Motor neuron (in vitro differentiated cells): ENCODE results near the gene C2orf42. TPM values are rescaled to one million over a fixed set of nuclear protein-coding genes. Genes with fewer than 3 reads are reported as not detected.
"Not testable (repeated sequence)": the region's sequence is repeated elsewhere in the genome, so short reads cannot be mapped to it uniquely, and the experiment has no call there.

Experiments used
- ATAC-seq, 8 experiments: fragments of 200-7000 bp; cut with Tn5 transposase; replicated peaks in 6 of 8; 2 replicates each; pipeline ENCODE4 v1.8.0; 2021; ENCODE audit warnings: mild to moderate bottlenecking in 8 of 8, moderate library complexity in 8 of 8
- H3K27ac ChIP-seq, 2 donors: fragments of 250-450 bp; sonication (Bioruptor Pico); 2 replicates each; pipeline ENCODE4 v1.9.0; 2021; ENCODE audit warnings: antibody characterized with exemption in 2 of 2, mild to moderate bottlenecking in 2 of 2, moderate library complexity in 1 of 2
- H3K4me1 ChIP-seq, 2 donors: fragments of 250-450 bp; sonication (Bioruptor Pico); replicated peaks in 1 of 2; 2 replicates each; pipeline ENCODE4 v1.6.1; 2021; ENCODE audit warnings: antibody characterized with exemption in 2 of 2, mild to moderate bottlenecking in 2 of 2, moderate library complexity in 1 of 2
- H3K4me3 ChIP-seq, 5 donors: fragments of 250-450 bp; sonication (Bioruptor Pico); 2 replicates each; pipeline ENCODE4 v1.9.0; 2021; ENCODE audit warnings: antibody characterized with exemption in 5 of 5, mild to moderate bottlenecking in 5 of 5, moderate library complexity in 4 of 5
- WGBS, 10 experiments: fragments of 450-650 bp; shearing (Covaris generic); methylation state at CpG; one replicate each; pipeline ENCODE4 v1.0.0; 2022; 5-methylcytosine and 5-hydroxymethylcytosine counted together
- in situ Hi-C, 9 experiments: fragments of 400-800 bp; cut with MboI; loops; one replicate each; pipeline ENCODE4 v1.15.0; 2021; ENCODE audit warnings: low sequenced_read_pairs in 9 of 9, low pct_unique_long_range_greater_than_20kb in 2 of 9; ENCODE audit not compliant: unreplicated experiment in 9 of 9
- total RNA-seq, 8 experiments: library from RNA; unstranded; fragments of 300-600 nt; gene quantifications; 2 replicates each; pipeline versions ENCODE4 v1.2.3 to v1.2.4, GENCODE V29; 2022

The C2orf42 gene
- 10 to 100 TPM in 7 of 8 experiments, 1 to 10 TPM in 1; 9.8 to 18.7 (median 14.5) TPM for total RNA-seq

DNA sequence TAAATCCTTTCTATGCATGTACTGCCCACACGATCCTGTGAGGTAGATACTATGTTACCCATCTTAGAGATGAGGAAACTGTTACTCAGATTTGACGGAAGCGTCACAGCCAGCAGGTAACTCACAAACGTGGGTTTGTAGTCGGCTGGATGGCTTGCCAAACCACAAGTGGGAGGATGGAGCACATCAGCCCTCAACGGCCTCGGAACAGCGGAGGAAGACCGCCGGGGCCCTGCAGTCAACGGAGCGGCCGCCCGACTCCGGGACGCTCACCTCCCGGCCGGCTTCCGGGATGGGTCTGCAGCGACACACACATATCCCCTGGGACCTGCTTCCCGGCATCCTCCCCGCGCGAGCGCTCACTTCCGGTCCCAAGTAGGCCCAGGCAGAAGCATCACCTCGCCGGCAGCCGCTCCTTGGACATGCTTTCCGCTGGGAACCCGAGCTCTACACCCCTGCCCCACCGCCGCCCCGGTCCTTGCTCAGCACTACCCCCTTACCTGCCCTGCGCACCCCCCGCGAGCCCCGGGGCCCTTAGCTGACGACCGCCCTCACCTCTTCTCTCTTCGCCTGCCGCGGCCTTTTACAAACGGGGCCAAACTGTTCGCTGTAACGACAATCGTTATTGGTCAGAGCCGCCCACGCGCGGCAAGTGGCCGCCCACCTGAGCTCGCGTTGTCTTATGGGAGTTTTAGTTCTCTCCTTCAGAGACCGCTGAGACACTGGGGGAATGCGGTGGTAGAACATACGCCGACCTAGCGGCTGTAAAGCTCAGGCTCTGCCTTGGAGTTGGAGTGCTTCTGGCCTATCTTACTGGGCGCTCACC, at the start of gene C2orf42:
Gene C2orf42, minus strand, starts transcription at position 602 of the 826 bp plus-strand sequence. CDS start 9,034 bp downstream, outside the sequence.
- 0 to 7% (median 0%) methylated on average over 1 to 13 of the region's 60 CpGs; no CpG with 5 or more reads in 3 of the 10 experiments for WGBS, 10 experiments
- Histone ChIP-seq H3K4me3 (peak within 1 kb of the TSS; percentile 67 to 82 (median 76)), H3K27ac (peak within 1 kb of the TSS; percentile 99), H3K4me1 (no peaks in the 10 kb centered on the region)
- peak; percentile 92 to 97 (median 96) for ATAC-seq
- in situ Hi-C loops = loop anchor here in 1 of 9 experiments (25.0 kb wide), 1 partner anchor 278 kb away; the partner anchor contains the start of gene MXD1

- no peak overlapping the region for H3K4me3 ChIP-seq
- in situ Hi-C loops = no loop called here
Measured at GRCh38 chr2:70240599-70240998, 49.8 kb upstream of the C2orf42 start.

DNA sequence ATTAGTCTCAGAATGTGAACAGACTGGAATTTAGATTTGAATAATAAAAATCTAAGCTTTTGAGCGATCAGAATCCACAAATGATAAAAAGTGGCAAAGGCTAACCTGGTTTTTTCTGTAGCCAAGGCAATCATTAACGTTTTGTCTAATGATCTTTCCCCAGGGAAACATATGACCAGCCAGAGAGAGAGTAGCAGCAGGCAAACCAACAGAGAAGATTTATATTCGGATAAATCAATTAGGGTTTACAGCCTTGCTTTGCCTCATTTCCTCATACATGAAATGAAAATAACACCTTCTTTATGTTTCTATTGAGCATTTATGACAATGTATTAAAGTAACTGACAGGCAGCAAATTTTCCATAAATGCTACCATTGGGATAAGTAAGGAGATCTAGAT, 43.1 kb upstream of the C2orf42 start:
- peak in 3 of 8 experiments; percentile 39 to 77 (median 52) for ATAC-seq
- 42 to 82% (median 72%) methylated on average over 2 to 3 of the region's 3 CpGs; no CpG with 5 or more reads in 1 of the 10 experiments for WGBS, 10 experiments
- peaks cover 0 to 6% of the 10 kb centered on the region in 2 donors for H3K4me1 ChIP-seq
- H3K4me3 ChIP-seq = no peak overlapping the region
- H3K27ac ChIP-seq = no peak overlapping the region
- in situ Hi-C loops = no loop called here

More at GRCh38 chr2:70240599-70240998, 49.8 kb upstream of the C2orf42 start:
- peak in 1 of 8 experiments; percentile 17 for ATAC-seq
- WGBS, 10 experiments = 63 to 100% (median 93%) methylated on average over 1 to 3 of the region's 3 CpGs; no CpG with 5 or more reads in 2 of the 10 experiments
- peaks cover 3 to 16% of the 10 kb centered on the region in 2 donors for H3K4me1 ChIP-seq
- H3K27ac ChIP-seq = no peak overlapping the region

- H3K4me1 ChIP-seq = no peaks in the 10 kb centered on the region
- no peak overlapping the region for H3K4me3 ChIP-seq
- no peak for ATAC-seq
- no peak overlapping the region for H3K27ac ChIP-seq
- 90 to 100% (median 100%) methylated on average over 1 to 2 of the region's 2 CpGs; no CpG with 5 or more reads in 2 of the 10 experiments for WGBS, 10 experiments
- in situ Hi-C loops = no loop called here
Measured at GRCh38 chr2:70226781-70227180, 36.0 kb upstream of the C2orf42 start.

DNA sequence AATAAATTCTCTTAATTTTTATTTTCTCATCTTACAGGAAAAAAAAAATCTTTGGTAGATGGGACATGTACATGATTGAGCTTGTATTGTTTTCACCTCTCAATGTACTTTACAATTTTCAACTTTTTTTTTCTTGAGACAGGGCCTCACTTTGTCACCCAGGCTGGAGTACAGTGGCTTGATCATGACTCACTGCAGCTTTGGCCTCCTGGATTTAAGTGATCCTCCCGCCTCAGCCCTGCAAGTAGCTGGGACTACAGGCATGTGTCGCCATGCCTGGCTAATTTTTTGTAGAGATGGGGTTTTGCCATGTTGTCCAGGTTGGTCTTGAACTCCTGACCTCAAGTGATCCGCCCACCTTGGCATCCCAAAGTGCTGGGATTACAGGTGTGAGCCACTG, 32.5 kb upstream of the C2orf42 start:
- ATAC-seq, H3K27ac ChIP-seq, H3K4me3 ChIP-seq, in situ Hi-C loops, H3K4me1 ChIP-seq: not testable (repeated sequence)
- WGBS, 10 experiments = 84 to 100% (median 100%) methylated on average over 1 to 3 of the region's 3 CpGs; no CpG with 5 or more reads in 2 of the 10 experiments

DNA sequence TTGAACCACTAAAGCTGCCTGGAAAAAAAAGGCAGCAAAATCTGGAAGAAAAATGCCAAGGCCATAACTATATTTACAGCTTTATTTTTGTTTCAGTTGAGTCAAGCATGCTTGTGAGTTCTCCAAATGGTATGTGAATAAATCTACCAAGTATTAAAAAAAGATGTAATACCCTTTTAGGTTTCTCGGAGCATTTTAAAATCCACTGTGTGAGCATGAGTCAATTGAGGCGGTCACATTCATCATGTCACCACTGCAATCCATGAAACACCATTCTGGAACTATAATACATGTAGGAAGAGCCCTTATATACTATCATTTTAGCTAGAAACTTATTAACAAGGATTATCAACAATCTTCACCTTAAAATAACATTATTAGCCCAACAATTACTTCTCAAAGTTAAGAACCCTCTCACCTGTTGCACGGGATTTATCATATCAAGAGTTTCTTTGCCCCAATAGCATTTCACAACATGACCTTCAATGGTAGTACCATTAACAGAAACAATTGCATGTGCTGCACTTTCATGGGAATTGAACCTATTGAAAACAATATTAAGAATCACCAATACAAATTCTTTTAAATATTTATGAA, 24.2 kb upstream of the C2orf42 start:
- Histone ChIP-seq H3K4me3 (no peak overlapping the region), H3K27ac (no peak overlapping the region), H3K4me1 (no peaks in the 10 kb centered on the region)
- ATAC-seq = no peak
- in situ Hi-C loops = no loop called here
- WGBS, 10 experiments = 79 to 100% (median 100%) methylated on average over 1 to 3 of the region's 3 CpGs

GRCh38 chr2:70214365-70214764, 23.5 kb upstream of the C2orf42 start:
- ATAC-seq = no peak
- Histone ChIP-seq H3K27ac (no peak overlapping the region), H3K4me3 (no peak overlapping the region), H3K4me1 (no peaks in the 10 kb centered on the region)
- WGBS, 10 experiments = 83 to 100% (median 93%) methylated on average over 1 of the region's 1 CpG; no CpG with 5 or more reads in 3 of the 10 experiments
- in situ Hi-C loops = no loop called here

GRCh38 chr2:70212298-70212932, 21.6 kb upstream of the C2orf42 start:
- 71 to 100% (median 93%) methylated on average over 1 to 3 of the region's 3 CpGs; no CpG with 5 or more reads in 1 of the 10 experiments for WGBS, 10 experiments
- ATAC-seq = peak in 1 of 8 experiments; percentile 23
- Histone ChIP-seq H3K4me3 (no peak overlapping the region), H3K4me1 (no peaks in the 10 kb centered on the region), H3K27ac (no peak overlapping the region)
- in situ Hi-C loops = no loop called here

DNA sequence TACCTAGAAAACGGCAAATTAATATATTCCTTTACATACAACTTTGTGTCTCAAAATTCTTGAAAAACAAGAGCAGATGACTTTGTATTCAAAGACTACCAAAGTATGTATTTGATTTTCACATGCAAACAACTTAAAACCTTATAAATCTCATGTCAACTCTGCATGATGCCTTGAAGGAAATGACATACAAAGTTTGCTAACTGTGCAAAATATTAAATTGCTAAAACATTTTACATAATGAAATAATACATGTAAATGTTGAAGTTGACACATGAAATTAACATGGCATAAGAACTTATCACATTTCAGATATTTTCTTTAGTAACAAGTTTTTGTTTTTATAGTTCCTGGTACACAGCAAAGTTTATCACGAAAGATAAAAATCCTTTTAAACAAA, 20.8 kb upstream of the C2orf42 start:
- Histone ChIP-seq H3K27ac (no peak overlapping the region), H3K4me1 (no peaks in the 10 kb centered on the region), H3K4me3 (no peak overlapping the region)
- in situ Hi-C loops = no loop called here
- 43 to 100% (median 96%) methylated on average over 1 to 2 of the region's 2 CpGs; no CpG with 5 or more reads in 1 of the 10 experiments for WGBS, 10 experiments
- no peak for ATAC-seq

DNA sequence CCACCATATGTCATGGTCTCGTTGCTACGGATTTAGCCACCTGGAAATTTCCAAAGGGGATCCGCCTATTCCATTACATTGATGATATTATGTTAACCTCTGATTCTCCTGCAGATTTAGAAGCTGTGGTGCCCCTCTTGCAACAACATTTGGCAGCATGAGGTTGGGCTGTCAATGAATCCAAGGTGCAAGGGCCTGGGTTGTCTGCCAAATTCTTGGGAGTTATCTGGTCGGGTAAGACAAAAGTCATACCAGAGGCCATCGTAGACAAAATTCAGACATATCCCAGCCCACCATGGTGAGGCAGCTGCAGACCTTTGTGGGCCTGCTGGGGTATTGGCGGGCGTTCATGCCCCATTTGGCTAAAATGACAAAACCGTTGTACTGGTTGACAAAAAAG, 13.6 kb upstream of the C2orf42 start:
- no peak for ATAC-seq
- H3K4me1 ChIP-seq = no peaks in the 10 kb centered on the region
- in situ Hi-C loops = no loop called here
- 0 to 100% (median 70%) methylated on average over 1 to 7 of the region's 8 CpGs; no CpG with 5 or more reads in 4 of the 10 experiments for WGBS, 10 experiments
- no peak overlapping the region for H3K27ac ChIP-seq
- no peak overlapping the region for H3K4me3 ChIP-seq

DNA sequence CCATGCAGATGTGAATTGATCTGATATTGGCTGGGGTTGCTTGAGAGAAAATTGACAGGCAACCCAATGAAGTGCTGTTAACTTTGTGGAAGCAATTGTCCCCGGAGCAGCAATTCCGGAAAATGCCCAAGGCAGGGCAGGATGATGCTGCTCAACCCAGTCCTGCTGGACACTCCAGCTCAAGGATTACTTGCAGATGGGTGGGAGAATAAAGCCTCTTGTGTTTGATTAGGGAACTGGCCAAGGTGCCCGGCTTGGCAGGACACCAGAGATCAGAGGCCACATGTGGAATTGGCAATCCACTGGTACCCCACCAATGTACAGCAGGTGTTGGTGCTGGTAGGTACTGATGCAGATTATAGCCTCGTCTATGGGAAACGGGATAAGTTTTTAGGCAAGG, 12.3 kb upstream of the C2orf42 start:
- no peak overlapping the region for H3K4me3 ChIP-seq
- no peaks in the 10 kb centered on the region for H3K4me1 ChIP-seq
- H3K27ac ChIP-seq = no peak overlapping the region
- ATAC-seq = peak in 2 of 8 experiments; percentile 9 to 27
- in situ Hi-C loops = no loop called here
- 67 to 100% (median 92%) methylated on average over 1 to 5 of the region's 5 CpGs; no CpG with 5 or more reads in 4 of the 10 experiments for WGBS, 10 experiments

- Histone ChIP-seq H3K4me1 (no peaks in the 10 kb centered on the region), H3K4me3 (no peak overlapping the region), H3K27ac (no peak overlapping the region)
- no peak for ATAC-seq
- in situ Hi-C loops = no loop called here
- WGBS, 10 experiments = 53 to 100% (median 70%) methylated on average over 1 to 6 of the region's 9 CpGs; no CpG with 5 or more reads in 3 of the 10 experiments
Measured at GRCh38 chr2:70202236-70202806, 11.5 kb upstream of the C2orf42 start.
